Calu3 (cell line): Measurements from ENCODE around the gene MEMO1. TPM values are rescaled to one million over a fixed set of nuclear protein-coding genes. Genes with fewer than 3 reads are reported as not detected.
"Not testable (repeated sequence)": the region's sequence is repeated elsewhere in the genome, so short reads cannot be mapped to it uniquely, and the experiment has no call there.

ENCODE experiments used
- BruUV-seq: library from RNA; stranded (reverse); fragments of 400-500 nt; replicated peaks from 2 replicates; lab custom pipeline; 2021; lab: Mats Ljungman, UMichigan
- CTCF ChIA-PET: fragments of 300-600 bp; sonication (Branson Sonifier 250); formaldehyde crosslinking; loops from one replicate; lab custom pipeline; 2022; ENCODE audit warnings: antibody characterized with exemption; lab: Charles Lee
- DNase-seq: peaks from one replicate; pipeline ENCODE4 v3.0.0; 2022
- H3K27ac Mint-ChIP-seq: one replicate; pipeline ENCODE4 v1.8.0; 2022; ENCODE audit warnings: mixed read lengths; ENCODE audit not compliant: unreplicated experiment
- H3K27me3 Mint-ChIP-seq: one replicate; pipeline ENCODE4 v1.8.0; 2022; ENCODE audit warnings: mixed read lengths; ENCODE audit not compliant: unreplicated experiment
- H3K36me3 Mint-ChIP-seq: one replicate; pipeline ENCODE4 v1.8.0; 2022; ENCODE audit warnings: mild to moderate bottlenecking, moderate library complexity, mixed read lengths; ENCODE audit not compliant: insufficient read depth, unreplicated experiment
- H3K4me1 Mint-ChIP-seq: one replicate; pipeline ENCODE4 v1.8.0; 2022; ENCODE audit warnings: mild to moderate bottlenecking, low read depth, mixed read lengths; ENCODE audit not compliant: unreplicated experiment
- H3K4me3 Mint-ChIP-seq: one replicate; pipeline ENCODE4 v1.8.0; 2022; ENCODE audit warnings: mild to moderate bottlenecking, low read depth, moderate library complexity, mixed read lengths; ENCODE audit not compliant: unreplicated experiment
- H3K9me3 Mint-ChIP-seq: one replicate; pipeline ENCODE4 v1.8.0; 2022; ENCODE audit warnings: low read depth, mixed read lengths; ENCODE audit not compliant: unreplicated experiment
- CTCF ChIP-seq: fragments of 200-600 bp; IDR thresholded peaks from one replicate; pipeline ENCODE4 v1.8.0; 2022; ENCODE audit warnings: antibody characterized with exemption; ENCODE audit not compliant: unreplicated experiment
- intact Hi-C: fragments of 100-400 bp; cut with micrococcal nuclease; formaldehyde crosslinking; loops from one replicate; pipeline ENCODE4 v1.10.0; 2022; ENCODE audit not compliant: unreplicated experiment
- total RNA-seq: library from RNA; stranded (reverse); gene quantifications from 2 replicates; pipeline ENCODE4 v1.2.3, GENCODE V29; 2022

MEMO1 gene
- total RNA-seq, 1 experiment from 2014 or later = 53.9 TPM

GRCh38 chr2:31956312-31956711 lies 54.5 kb downstream of the MEMO1 start:
- CTCF ChIA-PET = no interaction called here
- TF ChIP-seq CTCF = no peak

GRCh38 chr2:31953095-31953494 lies 57.7 kb downstream of the MEMO1 start:
- H3K27ac Mint-ChIP-seq, H3K27me3 Mint-ChIP-seq, H3K9me3 Mint-ChIP-seq, DNase-seq, intact Hi-C loops, H3K4me1 Mint-ChIP-seq, H3K4me3 Mint-ChIP-seq, BruUV-seq, H3K36me3 Mint-ChIP-seq: not testable (repeated sequence)
- CTCF ChIA-PET = interaction anchor here (0.7 kb wide), 2 partner anchors 33 to 279 kb away, joined by 3 to 5 read pairs; no protein-coding TSS in a partner anchor

More at GRCh38 chr2:31956312-31956711, 54.5 kb downstream of the MEMO1 start:
- intact Hi-C loops = no loop called here
- Mint-ChIP-seq H3K9me3 (no peaks in the 10 kb centered on the region), H3K4me1 (peaks cover 18% of the 10 kb centered on the region), H3K27me3 (no peaks in the 10 kb centered on the region), H3K4me3 (no peak overlapping the region), H3K36me3 (peaks cover 10% of the 10 kb centered on the region), H3K27ac (no peak overlapping the region)
- DNase-seq = no peak
- BruUV-seq = no TSS peak

GRCh38 chr2:31950946-31951562 lies 59.8 kb downstream of the MEMO1 start:
- DNase-seq = no peak
- Mint-ChIP-seq H3K9me3 (no peaks in the 10 kb centered on the region), H3K36me3 (peaks cover 10% of the 10 kb centered on the region), H3K4me3 (no peak overlapping the region), H3K27ac (no peak overlapping the region), H3K4me1 (no peaks in the 10 kb centered on the region), H3K27me3 (no peaks in the 10 kb centered on the region)
- intact Hi-C loops = no loop called here
- no peak for TF ChIP-seq CTCF
- no TSS peak for BruUV-seq
- CTCF ChIA-PET = no interaction called here

GRCh38 chr2:31947871-31948270 lies 62.9 kb downstream of the MEMO1 start:
- H3K9me3 Mint-ChIP-seq = no peaks in the 10 kb centered on the region
- BruUV-seq = no TSS peak
- H3K27me3 Mint-ChIP-seq = no peaks in the 10 kb centered on the region
- intact Hi-C loops = no loop called here
- H3K4me1 Mint-ChIP-seq = peaks cover 19% of the 10 kb centered on the region
- no peak overlapping the region for H3K27ac Mint-ChIP-seq
- DNase-seq = no peak
- CTCF ChIA-PET = no interaction called here
- TF ChIP-seq CTCF = no peak
- no peak overlapping the region for H3K4me3 Mint-ChIP-seq
- peaks cover 5% of the 10 kb centered on the region for H3K36me3 Mint-ChIP-seq

GRCh38 chr2:31946838-31947237 lies 64.0 kb downstream of the MEMO1 start:
- Mint-ChIP-seq H3K36me3 (peaks cover 3% of the 10 kb centered on the region), H3K4me3 (no peak overlapping the region), H3K27me3 (no peaks in the 10 kb centered on the region), H3K4me1 (peaks cover 19% of the 10 kb centered on the region), H3K9me3 (no peaks in the 10 kb centered on the region), H3K27ac (no peak overlapping the region)
- no peak for TF ChIP-seq CTCF
- no peak for DNase-seq
- intact Hi-C loops = no loop called here
- BruUV-seq = no TSS peak
- CTCF ChIA-PET = no interaction called here
